ENCODE results near the gene LRRC42. TPM values are rescaled to one million over a fixed set of nuclear protein-coding genes. Genes with fewer than 3 reads are reported as not detected.

Gene LRRC42, protein sequence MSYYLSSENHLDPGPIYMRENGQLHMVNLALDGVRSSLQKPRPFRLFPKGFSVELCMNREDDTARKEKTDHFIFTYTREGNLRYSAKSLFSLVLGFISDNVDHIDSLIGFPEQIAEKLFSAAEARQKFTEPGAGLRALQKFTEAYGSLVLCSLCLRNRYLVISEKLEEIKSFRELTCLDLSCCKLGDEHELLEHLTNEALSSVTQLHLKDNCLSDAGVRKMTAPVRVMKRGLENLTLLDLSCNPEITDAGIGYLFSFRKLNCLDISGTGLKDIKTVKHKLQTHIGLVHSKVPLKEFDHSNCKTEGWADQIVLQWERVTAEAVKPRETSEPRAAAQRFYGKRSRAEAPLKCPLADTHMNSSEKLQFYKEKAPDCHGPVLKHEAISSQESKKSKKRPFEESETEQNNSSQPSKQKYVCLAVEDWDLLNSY
- 36.9 and 39.5 TPM in 2 replicates for polyA plus RNA-seq (2013)

DNA sequence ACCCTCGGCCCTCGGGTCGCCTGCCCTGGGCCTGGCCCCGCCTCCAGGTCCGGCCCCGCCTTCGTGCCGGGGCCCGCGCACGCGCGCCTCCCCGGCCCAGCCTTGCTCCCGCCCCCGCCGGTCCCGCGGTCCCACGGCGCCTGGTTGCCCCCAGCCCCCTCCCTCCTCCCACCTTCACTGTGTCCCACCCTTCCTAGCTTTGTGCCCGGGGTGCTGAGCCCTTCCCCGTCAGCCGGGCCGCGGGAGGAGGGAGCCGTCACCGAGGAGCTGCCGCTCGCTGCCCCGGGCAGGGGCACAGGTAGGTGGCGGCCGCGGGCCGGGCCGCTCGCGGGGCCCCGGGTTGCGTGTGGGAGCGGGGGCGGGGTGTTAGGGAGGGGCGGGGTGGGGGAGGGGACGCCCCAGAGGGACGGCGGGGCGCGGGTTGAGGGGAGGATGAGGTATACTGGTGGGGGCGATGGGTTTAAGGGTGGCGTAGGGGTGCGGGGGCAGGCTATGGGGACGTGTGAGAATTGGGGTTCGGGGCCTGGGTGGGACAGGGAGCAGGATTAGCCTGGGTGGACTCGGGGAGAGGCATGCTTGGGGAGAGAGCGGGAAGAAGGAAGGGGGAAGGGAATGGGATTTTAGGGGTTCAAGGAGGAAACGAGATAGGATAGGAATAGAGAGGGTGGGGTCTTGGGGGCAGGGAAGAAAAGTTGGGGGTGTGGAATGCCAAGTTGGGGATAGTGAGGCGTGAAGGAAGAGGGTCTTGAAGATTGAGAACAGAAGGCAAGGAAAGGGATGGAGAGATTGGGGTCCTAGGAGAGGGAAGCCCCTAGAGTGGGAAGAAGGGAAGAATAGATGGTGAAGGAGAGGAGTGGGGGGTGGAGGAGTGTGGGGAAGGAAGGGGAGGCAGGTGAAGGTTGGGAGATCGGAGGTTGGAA is at the start of gene LRRC42:
Gene LRRC42, plus strand, starts transcription at position 99 of the 920 bp plus-strand sequence. CDS start 5,650 bp downstream, outside the sequence.
- Histone ChIP-seq H2BK12ac (ENCODE audit: low read length) (peak within 1 kb of the TSS; percentile 62), H3K79me1 (ENCODE audit: low read length) (peaks cover 11% of the 10 kb centered on the region), H3K27ac (ENCODE audit: low read depth, low read length) (peak within 1 kb of the TSS; percentile 72), H4K12ac (ENCODE audit: low read depth, low read length) (peak within 1 kb of the TSS; percentile 97), H4K91ac (ENCODE audit: low read depth, low read length) (peak within 1 kb of the TSS; percentile 91), H2BK5ac (ENCODE audit: low read depth, low read length, poor library complexity) (peak within 1 kb of the TSS; percentile 89), H3K4me2 (ENCODE audit: low read length) (peak within 1 kb of the TSS; percentile 82), H2AFZ (ENCODE audit: insufficient read depth, low read length, poor library complexity) (peak within 1 kb of the TSS; percentile 99), H3K36me3 (ENCODE audit: control insufficient read depth in 1 of 2, insufficient read depth in 2 of 2, low read length in 2 of 2) (peaks cover 0 to 3% of the 10 kb centered on the region in 2 experiments), H3K4me3 (ENCODE audit: low read depth, low read length) (peak within 1 kb of the TSS; percentile 93), H3K27me3 (ENCODE audit: insufficient read depth, low read length) (no peaks in the 10 kb centered on the region), H2AK5ac (ENCODE audit: low read length) (peak within 1 kb of the TSS; percentile 65), H3K4ac (ENCODE audit: low read depth, low read length) (peak within 1 kb of the TSS; percentile 97), H2BK120ac (ENCODE audit: insufficient read depth, low read length, poor library complexity) (peak within 1 kb of the TSS; percentile 94), H3K9ac (ENCODE audit: low read length) (peak within 1 kb of the TSS; percentile 88), H3K23ac (ENCODE audit: low read length) (no peak within 1 kb of the TSS), H3K18ac (ENCODE audit: low read length) (peak within 1 kb of the TSS; percentile 97), H4K8ac (ENCODE audit: low read depth, low read length) (peak within 1 kb of the TSS; percentile 98), H3K9me3 (ENCODE audit: insufficient read depth, low read depth, low read length) (no peaks in the 10 kb centered on the region), H3K4me1 (ENCODE audit: control insufficient read depth in 1 of 2, insufficient read depth in 2 of 2, low read length in 2 of 2) (peaks cover 4 to 15% of the 10 kb centered on the region in 2 experiments), H3K79me2 (ENCODE audit: control insufficient read depth, insufficient read depth, low read length, poor library complexity) (peaks cover 13% of the 10 kb centered on the region), H3K14ac (ENCODE audit: low read length) (peak within 1 kb of the TSS; percentile 96)
- no CpG with 5 or more reads among the region's 58 CpGs for WGBS (ENCODE audit: extremely low coverage, insufficient coverage, insufficient read length)
- no peak for DNase-seq

DNA sequence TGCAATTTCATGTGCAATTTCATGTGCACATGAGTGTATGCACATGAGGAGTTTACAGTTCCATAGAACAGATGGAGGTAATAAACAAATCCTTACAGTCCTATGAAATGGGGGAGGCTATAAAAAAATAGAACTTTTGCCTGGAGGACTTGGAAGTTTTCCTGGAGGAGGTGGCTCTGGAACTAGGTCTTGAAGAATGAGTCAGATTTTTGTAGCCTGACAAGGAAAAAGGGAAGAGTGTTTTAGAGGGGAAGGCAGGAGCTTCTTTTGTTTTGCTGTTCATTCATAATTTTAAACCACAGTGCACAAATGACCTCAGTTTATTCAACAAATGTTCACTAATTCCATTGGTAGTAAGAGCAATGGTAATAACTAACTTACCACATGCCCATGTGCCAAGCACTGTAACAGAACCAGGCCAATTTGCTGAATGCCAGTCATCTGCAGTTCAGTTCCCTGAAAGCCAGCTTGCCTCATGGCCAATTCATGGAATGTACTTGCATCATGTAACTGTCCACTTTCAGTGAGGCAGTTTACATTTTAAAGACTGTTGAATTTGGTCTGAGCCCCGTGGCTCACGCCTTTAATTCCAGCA is 49.4 kb upstream of the LRRC42 start:
- no peak overlapping the region for H3K4ac ChIP-seq (ENCODE audit: low read depth, low read length)
- no peak overlapping the region for H2AFZ ChIP-seq (ENCODE audit: insufficient read depth, low read length, poor library complexity)
- no peaks in the 10 kb centered on the region for H3K9me3 ChIP-seq (ENCODE audit: insufficient read depth, low read depth, low read length)
- H3K9ac ChIP-seq (ENCODE audit: low read length) = no peak overlapping the region
- H3K79me2 ChIP-seq (ENCODE audit: control insufficient read depth, insufficient read depth, low read length, poor library complexity) = no peaks in the 10 kb centered on the region
- H3K79me1 ChIP-seq (ENCODE audit: low read length) = no peaks in the 10 kb centered on the region
- H4K8ac ChIP-seq (ENCODE audit: low read depth, low read length) = no peak overlapping the region
- no CpG with 5 or more reads among the region's 2 CpGs for WGBS (ENCODE audit: extremely low coverage, insufficient coverage, insufficient read length)
- H2AK5ac ChIP-seq (ENCODE audit: low read length) = no peak overlapping the region
- no peaks in the 10 kb centered on the region for H3K36me3 ChIP-seq (ENCODE audit: control insufficient read depth in 1 of 2, insufficient read depth in 2 of 2, low read length in 2 of 2)
- H4K12ac ChIP-seq (ENCODE audit: low read depth, low read length) = no peak overlapping the region
- no peak overlapping the region for H3K18ac ChIP-seq (ENCODE audit: low read length)
- peak in 1 of 2 donors; percentile 9 for DNase-seq
- no peak overlapping the region for H3K23ac ChIP-seq (ENCODE audit: low read length)
- H3K4me2 ChIP-seq (ENCODE audit: low read length) = no peak overlapping the region
- H2BK5ac ChIP-seq (ENCODE audit: low read depth, low read length, poor library complexity) = no peak overlapping the region
- H3K27me3 ChIP-seq (ENCODE audit: insufficient read depth, low read length) = no peaks in the 10 kb centered on the region
- no peak overlapping the region for H2BK120ac ChIP-seq (ENCODE audit: insufficient read depth, low read length, poor library complexity)
- H3K27ac ChIP-seq (ENCODE audit: low read depth, low read length) = no peak overlapping the region
- H3K14ac ChIP-seq (ENCODE audit: low read length) = no peak overlapping the region
- no peak overlapping the region for H2BK12ac ChIP-seq (ENCODE audit: low read length)
- H3K4me1 ChIP-seq (ENCODE audit: control insufficient read depth in 1 of 2, insufficient read depth in 2 of 2, low read length in 2 of 2) = peaks cover 0 to 5% of the 10 kb centered on the region in 2 experiments
- no peak overlapping the region for H4K91ac ChIP-seq (ENCODE audit: low read depth, low read length)
- H3K4me3 ChIP-seq (ENCODE audit: low read depth, low read length) = no peak overlapping the region

DNA sequence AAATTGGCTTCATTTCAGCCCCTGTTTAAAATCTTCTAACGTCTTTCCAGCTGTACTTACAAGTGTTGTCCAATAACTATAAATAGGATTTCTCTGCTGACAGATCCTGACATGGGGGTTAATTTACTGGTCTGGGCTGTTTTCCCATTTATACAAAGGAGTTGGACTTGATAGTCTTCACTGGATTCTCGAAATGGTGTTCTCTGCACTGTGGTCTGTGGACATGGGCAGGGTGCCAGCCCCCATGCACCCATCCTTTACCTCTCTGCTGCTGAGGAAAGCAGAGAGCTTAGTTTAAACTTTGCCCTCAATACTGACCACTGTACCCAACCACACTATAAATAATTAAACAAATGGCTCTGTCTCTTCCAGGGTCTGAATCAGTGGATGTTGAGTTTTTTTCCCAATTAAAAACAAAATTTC is 46.9 kb upstream of the LRRC42 start:
- Histone ChIP-seq H4K12ac (ENCODE audit: low read depth, low read length) (no peak overlapping the region), H3K4me2 (ENCODE audit: low read length) (no peak overlapping the region), H2AK5ac (ENCODE audit: low read length) (no peak overlapping the region), H3K23ac (ENCODE audit: low read length) (no peak overlapping the region), H4K8ac (ENCODE audit: low read depth, low read length) (no peak overlapping the region), H3K27me3 (ENCODE audit: insufficient read depth, low read length) (no peaks in the 10 kb centered on the region), H2BK120ac (ENCODE audit: insufficient read depth, low read length, poor library complexity) (no peak overlapping the region), H3K9me3 (ENCODE audit: insufficient read depth, low read depth, low read length) (no peaks in the 10 kb centered on the region), H3K4ac (ENCODE audit: low read depth, low read length) (no peak overlapping the region), H3K4me3 (ENCODE audit: low read depth, low read length) (no peak overlapping the region), H4K91ac (ENCODE audit: low read depth, low read length) (no peak overlapping the region), H2AFZ (ENCODE audit: insufficient read depth, low read length, poor library complexity) (no peak overlapping the region), H3K27ac (ENCODE audit: low read depth, low read length) (no peak overlapping the region), H3K18ac (ENCODE audit: low read length) (no peak overlapping the region), H3K36me3 (ENCODE audit: control insufficient read depth in 1 of 2, insufficient read depth in 2 of 2, low read length in 2 of 2) (no peaks in the 10 kb centered on the region), H2BK5ac (ENCODE audit: low read depth, low read length, poor library complexity) (no peak overlapping the region), H3K79me2 (ENCODE audit: control insufficient read depth, insufficient read depth, low read length, poor library complexity) (no peaks in the 10 kb centered on the region), H3K4me1 (ENCODE audit: control insufficient read depth in 1 of 2, insufficient read depth in 2 of 2, low read length in 2 of 2) (peaks cover 0 to 7% of the 10 kb centered on the region in 2 experiments), H2BK12ac (ENCODE audit: low read length) (no peak overlapping the region), H3K79me1 (ENCODE audit: low read length) (no peaks in the 10 kb centered on the region), H3K9ac (ENCODE audit: low read length) (no peak overlapping the region), H3K14ac (ENCODE audit: low read length) (no peak overlapping the region)
- no CpG with 5 or more reads among the region's 2 CpGs for WGBS (ENCODE audit: extremely low coverage, insufficient coverage, insufficient read length)
- DNase-seq = no peak

DNA sequence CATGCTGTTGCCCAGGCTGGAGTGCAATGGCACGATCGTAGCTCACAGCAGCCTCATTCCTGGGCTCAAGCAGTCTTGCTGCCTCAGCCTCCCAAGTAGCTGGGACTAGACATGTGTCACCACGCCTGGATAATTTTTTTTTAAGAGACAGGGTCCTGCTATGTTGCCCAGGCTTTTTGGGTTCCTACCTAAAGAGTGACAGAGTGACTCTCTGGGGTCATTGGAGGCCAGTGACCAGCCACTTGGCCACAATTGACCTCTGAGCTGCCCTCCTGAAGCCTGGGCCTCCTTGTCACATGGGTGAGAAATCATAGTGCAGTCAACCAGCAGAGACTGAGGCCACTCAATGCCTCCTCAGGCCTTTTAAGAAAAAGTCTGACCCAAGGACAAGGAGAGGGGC is 46.4 kb upstream of the LRRC42 start:
- Histone ChIP-seq H2AFZ (ENCODE audit: insufficient read depth, low read length, poor library complexity) (no peak overlapping the region), H3K4me2 (ENCODE audit: low read length) (no peak overlapping the region), H4K12ac (ENCODE audit: low read depth, low read length) (no peak overlapping the region), H3K4me3 (ENCODE audit: low read depth, low read length) (no peak overlapping the region), H2BK120ac (ENCODE audit: insufficient read depth, low read length, poor library complexity) (no peak overlapping the region), H4K91ac (ENCODE audit: low read depth, low read length) (no peak overlapping the region), H3K4ac (ENCODE audit: low read depth, low read length) (no peak overlapping the region), H3K9me3 (ENCODE audit: insufficient read depth, low read depth, low read length) (no peaks in the 10 kb centered on the region), H3K18ac (ENCODE audit: low read length) (no peak overlapping the region), H4K8ac (ENCODE audit: low read depth, low read length) (no peak overlapping the region), H3K27me3 (ENCODE audit: insufficient read depth, low read length) (no peaks in the 10 kb centered on the region), H3K27ac (ENCODE audit: low read depth, low read length) (no peak overlapping the region), H3K36me3 (ENCODE audit: control insufficient read depth in 1 of 2, insufficient read depth in 2 of 2, low read length in 2 of 2) (no peaks in the 10 kb centered on the region), H3K14ac (ENCODE audit: low read length) (no peak overlapping the region), H3K79me2 (ENCODE audit: control insufficient read depth, insufficient read depth, low read length, poor library complexity) (no peaks in the 10 kb centered on the region), H3K9ac (ENCODE audit: low read length) (no peak overlapping the region), H3K23ac (ENCODE audit: low read length) (no peak overlapping the region), H3K79me1 (ENCODE audit: low read length) (no peaks in the 10 kb centered on the region), H2AK5ac (ENCODE audit: low read length) (no peak overlapping the region), H3K4me1 (ENCODE audit: control insufficient read depth in 1 of 2, insufficient read depth in 2 of 2, low read length in 2 of 2) (peaks cover 0 to 7% of the 10 kb centered on the region in 2 experiments), H2BK12ac (ENCODE audit: low read length) (no peak overlapping the region), H2BK5ac (ENCODE audit: low read depth, low read length, poor library complexity) (no peak overlapping the region)
- WGBS (ENCODE audit: extremely low coverage, insufficient coverage, insufficient read length) = no CpG with 5 or more reads among the region's 3 CpGs
- no peak for DNase-seq

All from trophoblast cell (in vitro differentiated cells and primary cell).